AG08395 (cell line): ENCODE measurements around the gene ATP9A.

Source experiments
- DNase-seq: peaks from one replicate; pipeline ENCODE4 v3.0.0; 2012; ENCODE audit warnings: mixed read lengths, low spot score

The ATP9A gene

GRCh38 chr20:51596668-51597388, 171.4 kb downstream of the ATP9A start:
- DNase-seq: peak; percentile 33

- no peak for DNase-seq
Observed at GRCh38 chr20:51595744-51596143, 172.4 kb downstream of the ATP9A start.

- peak; percentile 92 for DNase-seq
Observed at GRCh38 chr20:51595058-51595532, 173.1 kb downstream of the ATP9A start.

GRCh38 chr20:51594236-51595057, 173.7 kb downstream of the ATP9A start:
- DNase-seq: no peak

DNA sequence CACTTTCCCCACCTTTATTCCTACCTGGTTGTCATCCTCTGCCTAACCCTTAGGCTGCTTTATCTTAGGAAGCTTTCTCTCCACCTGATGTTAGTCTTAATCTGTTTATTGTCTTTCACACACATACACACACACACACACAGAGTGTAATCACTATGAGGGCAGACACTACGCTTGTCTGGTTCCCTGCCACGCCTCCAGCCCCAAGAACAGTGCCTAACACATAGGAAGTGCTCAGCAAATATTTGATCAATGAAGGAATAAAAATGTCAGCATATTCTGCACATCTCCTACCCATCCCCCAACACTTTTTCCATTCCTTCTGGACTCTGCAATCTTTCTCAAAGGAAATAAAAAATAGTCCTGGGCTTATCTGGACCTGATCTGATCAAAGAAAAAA, 174.6 kb downstream of the ATP9A start:
- no peak for DNase-seq

- DNase-seq: no peak
Observed at GRCh38 chr20:51592564-51592963, 175.6 kb downstream of the ATP9A start.

- no peak for DNase-seq
Observed at GRCh38 chr20:51591871-51592270, 176.3 kb downstream of the ATP9A start.

DNA sequence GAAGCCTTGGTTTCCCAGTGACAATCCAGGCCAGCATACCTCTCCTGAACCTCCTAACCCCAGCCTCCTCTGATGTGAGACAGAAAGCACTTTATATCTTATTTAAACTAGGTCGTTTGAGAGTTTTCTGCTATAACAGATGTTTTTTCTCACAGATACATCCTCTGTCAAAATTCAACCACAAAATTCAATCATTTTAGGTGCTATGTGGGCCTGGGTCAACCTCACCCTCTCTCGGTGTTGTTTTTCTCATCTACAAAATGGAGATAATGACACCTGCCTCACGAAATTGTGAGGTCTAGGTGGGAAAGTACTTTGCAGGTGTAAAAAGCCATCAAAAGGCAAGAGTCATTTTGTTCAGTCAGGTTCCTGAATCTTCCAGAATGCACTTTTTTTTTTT, 179.4 kb downstream of the ATP9A start:
- DNase-seq: no peak

DNA sequence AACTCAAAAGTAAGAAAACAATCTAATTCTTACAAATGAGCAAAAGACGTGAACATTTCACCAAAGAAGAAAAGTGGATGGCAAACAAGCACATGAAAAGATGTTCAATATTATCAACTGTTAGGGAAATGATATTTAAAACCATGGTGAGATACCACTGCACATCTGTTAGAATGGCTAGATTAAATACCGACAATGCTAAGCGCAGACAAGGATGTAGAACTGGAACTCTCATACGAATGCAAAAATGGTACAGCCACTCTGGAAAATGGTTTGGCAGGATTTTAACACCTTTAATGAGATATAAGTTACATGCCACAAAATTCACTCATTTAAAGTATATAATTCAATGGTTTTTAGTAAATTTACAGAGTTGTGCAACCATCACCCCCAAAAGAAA, 181.0 kb downstream of the ATP9A start:
- DNase-seq: no peak

DNA sequence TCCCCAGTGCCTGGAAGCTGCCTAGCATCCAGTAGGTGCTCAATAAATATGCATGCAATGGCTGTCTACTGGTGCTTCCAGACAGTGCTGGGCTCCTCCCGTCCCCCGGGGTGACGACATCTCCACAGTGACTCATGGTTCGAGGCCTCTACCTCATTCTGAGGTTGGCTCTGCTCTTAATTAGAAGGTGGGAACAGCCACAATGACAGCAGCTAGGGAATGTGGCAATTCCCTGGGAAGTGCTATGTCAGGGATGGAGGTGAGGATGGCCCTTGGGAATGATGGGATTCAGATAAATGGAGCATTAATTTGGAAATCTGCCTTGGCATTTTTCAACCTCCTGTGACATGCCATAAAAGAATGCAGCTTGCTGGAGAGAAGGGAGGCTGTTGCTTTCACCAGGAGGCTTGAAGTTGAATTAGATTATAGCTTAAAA, 182.2 kb downstream of the ATP9A start:
- peak; percentile 96 for DNase-seq

DNA sequence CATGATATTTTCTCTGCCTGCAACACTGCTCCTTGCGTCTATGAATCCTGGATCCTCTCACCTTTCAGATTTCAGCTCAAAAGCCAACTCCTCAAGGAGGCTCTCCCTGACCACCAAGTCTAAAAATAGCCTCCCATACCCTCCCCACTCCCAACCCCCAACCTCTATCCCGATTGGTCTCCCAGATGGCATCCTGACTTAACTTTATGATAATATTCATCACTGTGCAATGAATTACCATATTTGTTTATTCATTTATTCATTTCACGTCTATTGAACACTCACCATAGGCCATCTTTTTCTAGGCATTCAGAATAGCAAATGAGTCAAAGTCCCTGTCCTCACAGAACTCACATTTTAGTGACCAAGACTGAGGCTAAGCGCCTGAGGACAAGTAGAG, 183.0 kb downstream of the ATP9A start:
- no peak for DNase-seq

DNA sequence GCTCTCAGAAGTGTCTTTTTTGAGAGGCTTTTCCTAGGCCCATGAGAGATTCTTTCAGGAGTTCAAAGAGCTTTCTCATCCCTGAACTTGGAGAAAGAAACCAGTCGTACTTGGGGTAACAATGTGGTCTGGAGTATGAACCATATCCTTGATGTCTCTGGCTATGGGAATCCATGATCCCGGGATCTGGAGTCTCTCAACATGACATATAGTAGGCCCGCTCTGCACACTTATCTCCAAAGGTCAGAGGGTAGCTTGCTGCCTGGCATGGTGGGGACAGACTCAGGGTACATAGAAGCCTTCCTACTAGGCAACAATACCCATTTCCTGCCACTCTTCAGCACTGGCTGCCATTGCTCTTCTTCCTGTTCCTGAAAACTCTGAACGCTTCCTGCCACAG, 183.5 kb downstream of the ATP9A start:
- no peak for DNase-seq

DNA sequence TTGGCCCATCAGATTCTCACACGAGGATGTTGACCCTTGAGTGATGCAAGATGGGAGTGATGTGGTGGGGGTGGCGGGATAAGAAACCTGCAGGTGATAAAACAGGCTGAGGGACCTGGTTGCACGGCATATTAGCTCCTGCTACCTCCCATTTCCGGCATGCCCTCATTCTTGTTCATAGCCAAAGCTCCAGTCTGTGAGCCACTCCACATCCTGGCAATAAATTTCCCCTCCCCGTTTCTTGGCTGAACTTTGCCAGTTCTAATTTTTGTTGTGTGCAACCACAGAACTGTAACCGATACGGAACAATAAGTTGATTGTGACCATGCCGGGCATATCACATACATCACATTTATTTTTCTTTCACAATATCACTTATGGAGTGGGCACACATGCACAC, 184.1 kb downstream of the ATP9A start:
- no peak for DNase-seq

GRCh38 chr20:51583499-51583898, 184.7 kb downstream of the ATP9A start:
- DNase-seq: no peak

GRCh38 chr20:51583073-51583472, 185.1 kb downstream of the ATP9A start:
- DNase-seq: no peak

- no peak for DNase-seq
Observed at GRCh38 chr20:51581571-51581970, 186.6 kb downstream of the ATP9A start.

DNA sequence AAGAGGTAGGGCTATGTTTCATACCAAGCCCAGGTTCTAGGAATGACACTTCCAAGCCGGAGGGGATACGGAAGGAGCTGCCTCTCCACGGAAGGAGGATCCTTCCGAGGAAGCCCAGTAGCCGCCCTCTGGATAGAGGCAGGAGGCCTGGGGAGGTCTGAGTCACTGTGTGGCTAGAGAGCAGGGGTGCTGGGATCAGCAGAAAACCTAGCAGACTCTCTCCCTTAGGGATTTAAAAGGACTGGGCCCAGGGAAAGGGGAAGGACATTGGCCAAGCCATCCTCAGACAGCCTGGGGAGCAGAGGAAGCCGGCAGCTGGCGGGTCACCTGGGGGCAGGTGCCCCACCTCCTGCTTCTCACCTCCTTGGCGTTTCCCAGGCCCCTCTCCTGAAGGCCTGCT, 189.1 kb downstream of the ATP9A start:
- DNase-seq: peak; percentile 90

GRCh38 chr20:51578145-51578459, 190.1 kb downstream of the ATP9A start:
- DNase-seq: no peak

GRCh38 chr20:51577432-51578144, 190.6 kb downstream of the ATP9A start:
- DNase-seq: no peak

- DNase-seq: no peak
Observed at GRCh38 chr20:51575486-51575885, 192.7 kb downstream of the ATP9A start.

DNA sequence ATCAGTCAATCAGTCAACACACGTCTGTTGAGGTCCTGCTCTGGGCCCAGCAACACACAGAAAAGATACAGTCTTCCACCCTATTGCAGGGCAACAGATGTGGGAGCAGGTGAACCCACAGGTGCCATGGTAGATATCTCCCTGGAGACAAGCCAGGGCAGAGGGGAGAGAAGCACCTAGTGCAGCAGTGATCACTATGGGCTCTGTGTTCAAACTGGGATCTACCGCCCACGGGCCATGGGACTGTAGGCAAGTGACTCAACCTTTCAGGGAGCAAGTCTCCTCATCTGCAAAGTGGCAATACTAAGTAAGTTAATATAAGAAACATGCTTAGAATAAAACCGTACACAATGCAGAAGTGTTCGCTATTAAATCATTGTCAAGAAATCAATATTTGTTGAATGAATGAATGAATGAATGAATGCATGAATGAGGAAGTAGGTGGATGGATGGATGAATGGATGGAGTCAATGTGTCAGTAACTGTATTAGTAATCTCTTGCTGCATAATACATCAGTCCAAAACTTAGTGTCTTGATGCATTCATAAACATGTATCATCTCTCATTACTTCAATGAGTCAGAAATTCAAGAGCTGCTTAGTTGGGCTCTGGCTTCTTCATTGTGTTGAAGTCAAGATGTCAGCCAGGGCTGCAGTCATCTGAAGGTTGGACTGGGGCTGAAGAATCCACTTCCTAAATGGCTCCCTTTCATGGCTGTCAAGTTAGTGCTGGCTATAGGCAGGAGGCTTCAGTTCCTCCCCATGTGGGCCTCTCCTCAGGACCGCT, 193.7 kb downstream of the ATP9A start:
- no peak for DNase-seq
